Measurements from ENCODE around the gene RHOXF1. TPM values are rescaled to one million over a fixed set of nuclear protein-coding genes. Genes with fewer than 3 reads are reported as not detected.
"Not testable (repeated sequence)": the region's sequence is repeated elsewhere in the genome, so short reads cannot be mapped to it uniquely, and the experiment has no call there.

Gene RHOXF1, protein sequence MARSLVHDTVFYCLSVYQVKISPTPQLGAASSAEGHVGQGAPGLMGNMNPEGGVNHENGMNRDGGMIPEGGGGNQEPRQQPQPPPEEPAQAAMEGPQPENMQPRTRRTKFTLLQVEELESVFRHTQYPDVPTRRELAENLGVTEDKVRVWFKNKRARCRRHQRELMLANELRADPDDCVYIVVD
- 0.29 and 0.46 TPM in 2 replicates for total RNA-seq

DNA sequence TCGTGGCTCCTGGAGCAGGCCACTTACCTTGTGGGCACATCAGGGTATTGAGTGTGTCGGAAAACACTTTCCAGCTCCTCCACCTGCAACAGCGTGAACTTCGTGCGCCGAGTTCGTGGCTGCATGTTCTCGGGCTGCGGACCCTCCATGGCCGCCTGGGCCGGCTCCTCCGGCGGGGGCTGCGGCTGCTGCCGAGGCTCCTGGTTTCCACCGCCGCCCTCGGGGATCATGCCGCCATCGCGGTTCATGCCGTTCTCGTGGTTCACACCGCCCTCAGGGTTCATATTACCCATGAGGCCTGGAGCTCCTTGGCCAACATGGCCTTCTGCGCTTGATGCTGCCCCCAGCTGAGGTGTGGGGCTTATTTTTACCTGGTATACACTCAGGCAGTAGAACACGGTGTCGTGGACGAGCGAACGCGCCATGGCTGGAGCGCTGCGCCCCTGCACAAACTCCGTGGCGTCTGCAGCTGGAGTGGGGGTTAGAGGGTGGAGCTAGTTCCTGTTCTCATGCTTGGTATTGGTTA lies at the start of gene RHOXF1:
RHOXF1 (minus strand) TSS at position 476 of the 526 bp plus-strand sequence; CDS start at position 425, 51 bp downstream.
- intact Hi-C loops (cut with micrococcal nuclease) = no loop called here

DNA sequence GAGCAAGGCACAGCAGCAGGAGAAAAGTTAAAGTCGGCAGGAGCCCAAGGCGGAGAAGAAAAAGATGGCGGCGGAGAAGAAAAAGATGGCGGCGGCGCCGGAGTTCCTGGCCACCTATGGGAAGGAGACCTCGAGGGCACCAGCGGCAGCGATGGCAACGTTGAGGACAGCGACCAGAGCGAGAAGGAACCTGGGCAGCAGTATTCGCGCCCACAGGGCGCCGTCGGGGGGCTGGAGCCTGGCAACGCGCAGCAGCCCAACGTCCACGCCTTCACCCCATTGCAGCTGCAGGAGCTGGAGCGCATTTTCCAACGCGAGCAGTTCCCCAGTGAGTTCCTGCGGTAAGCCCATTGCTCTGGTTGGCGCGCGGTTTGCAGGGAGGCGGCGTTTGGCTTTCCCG lies 43.4 kb upstream of the RHOXF1 start:
- intact Hi-C loops (cut with micrococcal nuclease) = not testable (repeated sequence)

DNA sequence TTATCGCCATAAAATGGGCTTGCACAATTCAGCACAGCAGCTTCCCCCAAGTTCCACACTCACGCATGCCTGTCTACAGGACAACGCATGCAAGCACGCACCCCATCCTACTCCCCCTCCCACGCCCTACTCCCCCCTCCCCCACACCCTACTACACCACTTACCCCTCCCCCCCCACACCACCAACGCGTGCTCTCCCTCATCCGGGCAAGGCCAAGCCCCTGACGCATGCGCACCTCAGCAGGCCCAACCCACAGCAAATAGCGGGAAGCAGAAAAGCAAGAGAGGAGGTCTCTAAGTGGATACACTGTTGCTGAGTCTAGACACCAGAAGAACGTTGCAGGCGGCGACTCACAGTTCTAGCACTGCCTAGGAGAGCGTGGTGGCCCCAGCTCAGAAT lies 42.6 kb upstream of the RHOXF1 start, which contains the start of gene RHOXF2:
RHOXF2 (plus strand) TSS at position 301 of the 400 bp plus-strand sequence. CDS start 138 bp downstream, outside the sequence.
- intact Hi-C loops (cut with micrococcal nuclease) = not testable (repeated sequence)

DNA sequence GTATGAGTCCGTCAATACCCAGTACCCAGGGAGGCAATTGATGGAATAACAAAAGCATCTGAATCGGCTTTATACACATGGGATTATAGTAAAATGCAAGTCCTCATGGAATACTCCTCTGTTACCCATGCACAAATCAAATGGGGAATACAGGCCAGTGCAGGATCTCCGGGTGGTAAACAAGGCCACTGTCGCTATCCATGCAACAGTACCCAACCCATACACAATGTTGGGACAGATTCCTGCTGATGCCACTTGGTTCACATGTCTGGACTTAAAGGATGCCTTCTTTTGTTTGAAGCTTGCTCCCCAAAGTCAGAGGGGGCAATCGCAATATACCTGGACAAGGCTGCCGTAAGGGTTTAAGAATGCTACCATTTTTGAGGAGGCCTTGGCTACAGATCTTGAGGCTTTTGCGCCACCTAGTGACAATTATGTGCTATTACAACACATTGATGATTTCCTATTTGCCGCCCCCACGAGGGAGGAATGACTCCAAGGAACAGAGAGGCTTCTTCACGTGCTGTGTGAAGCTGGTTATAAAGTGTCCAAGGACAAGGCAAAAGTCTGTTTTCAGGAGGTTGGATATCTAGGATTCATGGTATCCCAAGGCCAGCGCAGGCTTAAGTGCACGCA lies 34.5 kb upstream of the RHOXF1 start:
- intact Hi-C loops (cut with micrococcal nuclease) = not testable (repeated sequence)

DNA sequence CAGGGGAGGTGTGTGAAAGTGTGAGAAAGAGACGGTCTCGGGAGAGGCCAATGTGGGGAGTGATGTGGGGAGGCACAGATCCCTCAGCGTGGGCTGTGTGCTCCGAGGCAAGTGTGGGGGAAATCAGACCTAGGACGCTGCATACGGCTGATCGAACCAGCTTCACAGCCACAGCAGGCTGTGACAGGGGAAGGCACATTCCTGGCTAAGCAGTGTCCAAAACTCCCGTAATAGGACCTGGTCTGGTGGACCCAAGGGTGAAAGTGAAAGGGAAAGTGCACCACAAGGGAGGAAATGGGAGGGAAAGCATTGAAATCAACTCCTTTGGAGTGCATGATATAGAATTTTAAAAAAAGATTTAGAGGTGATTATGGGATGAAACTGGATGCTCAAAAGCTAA lies 31.8 kb upstream of the RHOXF1 start:
- intact Hi-C loops (cut with micrococcal nuclease) = no loop called here

DNA sequence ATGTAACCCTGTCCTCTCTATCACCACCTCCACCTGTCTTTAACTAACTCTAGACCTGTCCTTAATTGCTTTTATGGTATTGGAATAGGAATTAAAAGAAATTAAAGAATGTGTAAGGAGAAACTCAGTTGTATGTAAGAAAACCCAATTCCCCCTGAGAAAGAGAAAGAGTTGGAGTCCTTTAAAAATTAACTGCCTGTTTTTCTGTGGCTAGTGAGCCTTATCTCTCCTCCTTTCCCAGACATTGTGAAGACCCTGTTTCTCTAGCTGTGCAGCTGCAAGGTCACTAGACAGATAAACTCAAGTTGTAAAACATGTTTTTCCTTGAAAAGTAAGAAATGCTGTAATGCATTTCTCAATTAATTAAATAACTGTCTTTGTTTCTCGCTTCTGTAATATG lies 30.6 kb upstream of the RHOXF1 start:
- intact Hi-C loops (cut with micrococcal nuclease) = not testable (repeated sequence)

DNA sequence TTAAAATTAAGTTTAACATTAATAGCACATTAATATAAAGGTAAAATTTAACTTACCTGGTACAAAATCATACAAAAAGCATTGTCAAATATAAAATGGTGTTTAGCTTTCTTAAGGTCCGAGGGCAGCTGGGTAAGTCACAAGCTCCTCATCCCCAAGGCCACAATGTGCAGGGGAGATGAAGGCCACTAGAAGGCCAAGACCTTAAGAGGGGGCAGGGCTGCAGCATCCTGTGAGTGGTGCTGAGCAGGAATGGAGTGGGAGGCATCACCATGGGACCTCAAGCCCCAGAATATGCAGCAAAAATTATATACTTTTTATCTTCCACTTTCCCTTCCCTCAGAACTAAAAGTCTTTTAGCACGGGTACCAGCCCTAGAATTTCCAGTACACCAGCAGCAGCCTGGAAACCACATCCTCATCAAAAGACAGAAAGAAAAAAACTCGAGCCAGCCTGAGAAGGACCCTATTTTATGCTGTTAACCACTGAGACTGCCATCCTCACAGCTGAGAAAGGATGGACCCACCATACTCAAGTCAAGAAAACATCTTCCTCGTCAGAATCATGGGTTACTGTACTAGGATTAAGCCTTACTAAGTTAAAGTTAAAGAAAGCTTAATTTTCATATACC lies 29.7 kb upstream of the RHOXF1 start:
- intact Hi-C loops (cut with micrococcal nuclease) = no loop called here

DNA sequence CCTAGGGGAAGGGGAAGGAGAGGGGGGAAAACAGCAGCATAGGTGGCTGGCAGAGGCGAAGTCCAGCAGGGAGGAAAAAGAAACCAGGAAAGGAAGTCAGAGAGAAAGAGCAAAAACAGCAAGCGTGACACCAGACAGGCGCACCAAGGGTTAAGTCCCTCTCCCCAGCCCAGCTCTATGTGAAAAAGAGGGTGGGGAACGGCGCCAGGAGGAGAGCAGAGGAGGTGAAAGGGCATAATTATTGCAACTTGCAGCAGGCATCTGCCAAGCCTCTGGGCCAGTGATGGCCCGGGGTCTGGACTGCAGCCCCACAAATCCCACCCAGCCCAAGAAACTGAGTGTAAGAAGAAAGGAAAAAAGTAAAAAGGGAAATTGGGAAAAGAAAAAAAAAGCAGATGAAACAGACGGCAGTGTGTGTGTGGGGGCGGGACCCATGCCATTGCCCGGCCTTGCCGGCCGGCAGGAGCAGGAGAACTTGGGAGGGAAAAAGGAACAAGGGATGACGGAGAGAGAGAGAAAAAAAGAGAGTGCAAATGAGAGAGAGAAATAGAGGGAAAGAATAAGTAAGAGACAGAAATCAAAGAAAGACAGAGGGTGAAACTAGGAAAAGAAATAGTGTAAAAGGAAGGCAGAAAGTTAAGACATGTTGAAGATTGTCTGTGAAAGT lies 28.6 kb upstream of the RHOXF1 start:
- intact Hi-C loops (cut with micrococcal nuclease) = no loop called here

DNA sequence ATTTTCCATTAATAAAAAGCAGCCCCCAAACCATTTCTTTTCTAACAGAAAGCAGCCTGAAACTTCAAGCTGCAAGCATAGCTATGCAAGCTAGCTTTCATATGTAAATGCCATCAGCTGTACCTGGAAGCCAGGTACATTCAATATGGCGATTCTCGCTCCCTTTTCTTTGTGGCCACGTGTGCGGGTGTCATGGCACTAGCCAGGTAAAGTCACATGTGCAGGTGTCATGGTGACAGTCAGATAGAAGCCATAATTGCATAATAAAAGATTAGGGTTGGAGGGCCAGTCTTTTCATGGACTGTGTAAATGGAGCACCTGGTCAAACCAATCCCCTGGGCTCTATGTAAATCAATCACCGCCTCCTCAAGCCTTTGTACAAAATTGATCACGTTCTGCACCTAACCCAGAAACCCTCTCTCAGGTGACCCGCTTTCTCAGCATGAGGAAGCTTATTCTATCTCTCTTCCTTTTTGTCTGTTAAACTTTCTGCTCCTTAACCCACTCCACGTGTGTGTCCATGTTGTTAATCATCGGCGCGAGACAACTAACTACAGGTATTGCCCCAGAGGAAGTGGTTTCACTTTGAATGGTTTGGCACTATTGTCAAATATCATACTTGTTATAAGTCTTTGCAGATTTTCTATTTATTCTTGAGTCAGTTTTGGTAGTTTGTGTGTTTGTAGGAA lies 24.7 kb upstream of the RHOXF1 start:
- intact Hi-C loops (cut with micrococcal nuclease) = no loop called here

DNA sequence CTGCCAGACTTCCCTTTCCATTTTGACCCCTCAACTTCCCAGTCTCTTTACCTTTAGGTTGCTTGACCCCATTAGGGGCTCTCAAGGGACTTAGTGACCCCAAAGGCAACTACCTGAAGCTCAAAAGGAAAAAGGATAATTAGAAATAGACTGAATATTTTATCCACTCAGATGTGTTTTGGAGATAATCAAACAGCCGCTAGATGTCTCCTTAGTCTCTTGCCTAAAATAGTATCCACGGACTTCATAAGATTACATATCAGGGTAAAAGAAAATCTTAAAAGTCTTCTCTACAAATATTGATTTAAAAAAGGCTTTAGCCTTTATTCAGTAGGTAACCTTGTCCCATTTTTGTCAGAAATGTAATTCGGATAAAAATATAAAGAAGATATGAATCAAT lies 21.7 kb upstream of the RHOXF1 start:
- intact Hi-C loops (cut with micrococcal nuclease) = loop anchor here (10.0 kb wide), 1 partner anchor 77 kb away; no protein-coding TSS in a partner anchor

DNA sequence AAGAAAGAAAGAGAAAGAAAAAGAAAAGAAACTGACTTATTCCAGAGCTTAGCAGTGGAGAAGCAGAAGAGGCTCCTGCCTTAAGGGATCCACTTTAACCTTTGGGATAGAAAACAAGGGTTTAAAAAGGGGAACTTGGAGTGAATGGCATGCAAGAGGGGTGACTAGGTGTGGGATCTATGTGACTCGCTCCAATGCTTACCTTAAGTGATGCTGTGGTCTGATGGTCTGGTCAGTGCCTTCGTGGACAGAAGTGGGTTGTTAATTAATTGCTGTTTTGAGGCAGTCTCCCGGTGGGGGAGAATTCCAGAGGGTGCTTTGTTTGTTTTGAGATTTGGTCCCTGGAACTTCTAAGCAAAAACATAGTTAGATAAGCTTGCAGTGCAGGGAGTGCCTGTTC lies 21.1 kb upstream of the RHOXF1 start:
- intact Hi-C loops (cut with micrococcal nuclease) = loop anchor here (10.0 kb wide), 1 partner anchor 78 kb away; no protein-coding TSS in a partner anchor

DNA sequence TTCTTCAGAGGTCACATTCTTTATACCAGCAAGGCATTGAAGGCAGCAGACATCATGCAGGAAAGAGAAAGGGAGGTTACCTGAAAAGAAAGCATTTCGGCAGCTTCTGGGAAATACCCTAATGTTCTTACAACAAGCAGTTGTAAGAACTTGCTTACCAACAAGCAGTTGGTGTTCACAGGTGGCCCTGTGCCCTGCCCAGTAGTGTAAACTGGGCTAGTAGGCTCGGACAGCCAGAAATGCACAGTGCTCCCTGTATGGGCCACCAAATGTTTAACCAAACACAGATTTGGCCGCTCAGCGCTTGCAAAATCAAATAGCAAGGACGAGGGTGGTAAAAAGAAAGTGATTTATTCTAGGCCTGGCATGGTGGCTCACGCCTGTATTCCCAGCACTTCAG lies 20.4 kb upstream of the RHOXF1 start:
- intact Hi-C loops (cut with micrococcal nuclease) = loop anchor here (10.0 kb wide), 1 partner anchor 79 kb away; no protein-coding TSS in a partner anchor

DNA sequence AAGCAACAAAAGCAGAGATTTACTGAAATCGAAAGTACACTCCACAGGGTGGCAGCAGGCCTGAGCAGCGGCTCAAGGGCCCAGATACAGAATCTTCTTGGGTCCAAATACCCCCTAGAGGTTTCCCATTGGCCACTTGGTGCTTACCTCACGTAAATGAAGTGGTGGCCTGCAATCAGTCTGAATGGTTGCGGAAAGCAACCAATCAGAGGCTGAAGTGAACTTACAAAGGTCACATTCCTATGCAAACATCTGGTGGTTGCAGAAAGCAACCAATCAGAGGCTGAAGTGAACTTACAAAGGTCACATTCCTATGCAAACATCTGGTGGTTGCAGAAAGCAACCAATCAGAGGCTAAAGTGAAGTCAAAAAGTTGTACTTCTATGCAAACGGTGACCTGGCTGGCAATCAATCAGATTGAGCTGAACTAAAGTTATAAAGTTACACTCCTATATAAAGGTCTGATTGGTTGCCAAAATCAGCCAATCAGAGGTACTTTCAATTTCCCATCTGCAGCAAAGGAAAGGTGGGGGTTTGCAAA lies 12.7 kb upstream of the RHOXF1 start:
- intact Hi-C loops (cut with micrococcal nuclease) = not testable (repeated sequence)

DNA sequence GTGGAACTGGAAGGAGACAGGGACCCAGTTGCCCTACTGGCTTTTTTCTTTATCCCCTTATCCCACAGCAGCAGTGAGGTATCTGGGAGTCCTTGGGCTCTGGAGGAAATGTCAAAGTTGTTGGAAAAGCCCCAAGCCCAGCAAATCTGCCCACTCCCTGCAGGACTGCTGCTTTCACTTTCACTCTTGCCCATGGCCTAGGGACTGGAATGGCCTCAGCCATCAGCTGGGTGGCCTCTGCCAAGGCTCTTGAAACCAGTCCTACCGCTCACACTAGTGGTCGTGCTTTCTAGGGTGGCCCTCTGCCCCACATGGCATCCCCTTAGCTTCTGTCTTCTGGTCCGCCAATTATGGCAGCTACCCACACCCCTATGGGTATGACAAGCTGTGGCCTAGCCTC lies 9.7 kb upstream of the RHOXF1 start:
- intact Hi-C loops (cut with micrococcal nuclease) = no loop called here

DNA sequence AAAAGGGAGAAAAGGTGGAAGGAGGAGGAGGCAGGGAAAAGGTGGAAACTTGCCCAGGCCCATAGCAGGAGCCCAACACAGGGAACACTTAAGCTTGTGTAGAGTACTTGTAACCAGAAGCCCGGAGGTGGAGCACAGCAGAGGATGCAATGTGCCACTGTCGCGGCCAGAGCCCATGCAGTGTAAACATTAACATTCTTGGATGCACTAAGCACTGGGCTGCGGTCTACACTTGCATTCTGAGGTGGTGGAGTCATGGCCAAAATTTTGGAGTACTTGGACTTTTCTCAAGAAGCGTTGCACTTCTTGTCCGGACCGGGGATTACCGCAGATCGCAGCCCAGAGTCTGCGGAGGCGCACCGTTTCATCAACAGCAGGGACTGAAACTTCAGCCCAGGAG lies 4.5 kb upstream of the RHOXF1 start:
- intact Hi-C loops (cut with micrococcal nuclease) = no loop called here

DNA sequence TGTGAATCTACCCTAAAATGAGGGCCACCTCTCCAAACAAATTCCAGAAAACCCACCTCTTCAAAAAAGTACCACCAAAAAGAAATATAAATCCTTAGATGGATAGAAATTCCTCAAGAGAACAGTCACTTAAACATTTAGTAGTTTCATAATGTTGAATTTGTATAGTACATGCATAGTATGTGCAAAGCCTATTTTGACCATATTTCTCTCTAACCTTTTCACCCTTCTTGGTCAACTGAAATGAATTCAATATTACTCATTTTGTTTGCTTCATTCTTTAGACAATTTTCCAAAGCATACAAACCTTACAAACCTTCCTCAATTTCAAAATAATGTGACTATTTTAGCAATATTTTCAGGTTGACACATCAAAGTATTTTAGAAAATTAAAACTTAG lies 4.1 kb downstream of the RHOXF1 start:
- intact Hi-C loops (cut with micrococcal nuclease) = no loop called here

DNA sequence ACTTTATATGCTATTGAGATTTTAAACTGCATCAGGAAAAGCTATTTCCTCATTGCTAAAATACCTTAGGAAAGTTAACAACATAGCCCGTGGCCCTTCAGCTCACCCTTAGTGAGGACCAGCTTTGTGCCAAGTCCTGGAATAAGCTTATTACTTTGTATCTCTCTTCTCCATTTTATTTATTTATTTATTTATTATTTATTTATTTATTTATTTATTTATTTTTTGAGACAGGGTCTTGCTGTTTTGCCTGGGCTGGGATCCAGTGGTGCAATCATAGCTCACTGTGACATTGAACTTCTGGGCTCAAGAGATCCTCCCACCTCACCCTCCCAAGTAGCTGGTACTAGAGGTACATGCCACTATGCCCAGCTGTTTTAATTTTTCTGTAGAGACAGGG lies 6.3 kb downstream of the RHOXF1 start:
- intact Hi-C loops (cut with micrococcal nuclease) = no loop called here

DNA sequence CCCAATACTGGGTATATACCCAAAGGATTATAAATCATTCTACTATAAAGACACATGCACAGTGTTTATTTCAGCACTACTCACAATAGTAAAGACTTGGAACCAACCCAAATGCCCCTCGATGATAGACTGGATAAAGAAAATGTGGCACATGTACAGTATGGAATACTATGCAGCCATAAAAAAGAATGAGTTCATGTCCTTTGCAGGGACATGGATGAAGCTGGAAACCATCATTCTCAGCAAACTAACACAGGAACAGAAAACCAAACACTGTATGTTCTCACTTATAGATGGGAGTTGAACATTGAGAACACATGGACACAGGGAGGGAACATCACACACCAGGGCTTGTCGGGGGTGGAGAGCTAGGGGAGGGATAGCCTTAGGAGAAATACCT lies 11.0 kb downstream of the RHOXF1 start:
- intact Hi-C loops (cut with micrococcal nuclease) = not testable (repeated sequence)

DNA sequence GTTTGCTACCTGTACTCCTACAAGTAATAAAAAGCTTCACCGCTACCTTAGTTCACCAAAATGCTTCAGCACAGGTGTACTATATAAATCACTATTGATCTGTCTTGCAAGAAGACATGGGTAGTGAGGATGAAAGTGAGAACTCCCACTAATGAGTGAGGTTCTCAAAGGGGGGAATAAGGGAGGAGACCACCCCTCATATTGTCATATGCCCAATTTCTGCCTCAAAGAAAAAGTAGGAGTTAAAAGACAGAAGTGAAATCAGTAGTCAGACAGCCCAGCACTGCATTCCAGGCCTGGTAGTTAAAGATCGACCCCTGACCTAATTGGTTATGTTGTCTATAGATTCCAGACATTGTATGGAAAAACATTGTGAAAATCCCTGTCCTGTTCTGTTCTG lies 14.7 kb downstream of the RHOXF1 start:
- intact Hi-C loops (cut with micrococcal nuclease) = not testable (repeated sequence)

DNA sequence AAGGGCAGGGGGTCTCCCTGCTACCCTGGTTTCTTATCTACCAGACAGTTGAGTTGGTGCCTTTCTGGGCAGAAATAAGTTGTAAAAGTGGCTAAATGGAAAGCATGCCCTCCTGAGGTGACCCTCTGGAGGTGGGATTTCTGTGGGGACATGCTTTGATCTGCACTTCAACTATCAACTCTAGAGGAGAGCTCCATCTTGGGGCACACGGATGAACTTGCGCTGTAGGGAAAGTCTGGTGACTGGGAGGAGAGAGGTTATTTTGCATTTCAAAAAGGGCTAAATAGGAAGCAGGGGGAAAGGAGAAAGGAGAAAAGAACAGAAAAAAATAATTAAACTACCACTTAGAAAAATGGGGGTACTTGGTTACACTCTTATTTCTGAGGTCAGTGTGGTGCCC lies 25.5 kb downstream of the RHOXF1 start:
- intact Hi-C loops (cut with micrococcal nuclease) = no loop called here

Data from T-helper 1 cell treated with Interleukin-12 subunit alpha and Interleukin-12 subunit beta and Interleukin-4 antibody, amounts not matched to agents 30 ng/mL and 1 ng/mL, for 36 hours (primary cell).